ENCODE results near the gene GADD45B.

DNA sequence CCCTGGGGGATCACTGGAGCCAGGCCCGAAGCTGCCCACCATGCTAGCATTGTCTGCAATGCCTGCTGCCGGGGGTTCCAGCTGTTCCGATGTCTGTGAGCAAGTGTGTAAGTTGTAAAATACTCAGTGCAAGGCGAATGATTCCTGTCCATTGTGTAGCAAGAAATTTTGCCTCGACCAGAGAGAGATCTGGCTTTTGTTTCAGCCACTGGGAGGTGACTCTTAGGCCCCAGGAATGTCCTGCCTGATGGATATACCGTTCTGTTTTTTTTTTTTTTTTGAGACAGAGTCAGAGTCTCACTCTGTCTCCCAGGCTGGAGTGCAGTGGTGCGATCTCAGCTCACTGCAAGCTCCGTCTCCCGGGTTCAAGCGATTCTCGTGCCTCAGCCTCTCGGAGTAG, 7.3 kb upstream of the GADD45B start:
- TF ChIP-seq, protein P1, sequence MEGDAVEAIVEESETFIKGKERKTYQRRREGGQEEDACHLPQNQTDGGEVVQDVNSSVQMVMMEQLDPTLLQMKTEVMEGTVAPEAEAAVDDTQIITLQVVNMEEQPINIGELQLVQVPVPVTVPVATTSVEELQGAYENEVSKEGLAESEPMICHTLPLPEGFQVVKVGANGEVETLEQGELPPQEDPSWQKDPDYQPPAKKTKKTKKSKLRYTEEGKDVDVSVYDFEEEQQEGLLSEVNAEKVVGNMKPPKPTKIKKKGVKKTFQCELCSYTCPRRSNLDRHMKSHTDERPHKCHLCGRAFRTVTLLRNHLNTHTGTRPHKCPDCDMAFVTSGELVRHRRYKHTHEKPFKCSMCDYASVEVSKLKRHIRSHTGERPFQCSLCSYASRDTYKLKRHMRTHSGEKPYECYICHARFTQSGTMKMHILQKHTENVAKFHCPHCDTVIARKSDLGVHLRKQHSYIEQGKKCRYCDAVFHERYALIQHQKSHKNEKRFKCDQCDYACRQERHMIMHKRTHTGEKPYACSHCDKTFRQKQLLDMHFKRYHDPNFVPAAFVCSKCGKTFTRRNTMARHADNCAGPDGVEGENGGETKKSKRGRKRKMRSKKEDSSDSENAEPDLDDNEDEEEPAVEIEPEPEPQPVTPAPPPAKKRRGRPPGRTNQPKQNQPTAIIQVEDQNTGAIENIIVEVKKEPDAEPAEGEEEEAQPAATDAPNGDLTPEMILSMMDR (IDR thresholded peaks at IDR 0.05) = no peak
- TF ChIP-seq POLR2A (IDR thresholded peaks at IDR 0.05) = no peak

All from tibial nerve (tissue), 3 donors.